MCF 10A (cell line): Measurements from ENCODE around the gene PDK1. TPM values are rescaled to one million over a fixed set of nuclear protein-coding genes. Genes with fewer than 3 reads are reported as not detected.

Experiments used
- BruUV-seq: library from RNA; stranded (reverse); fragments of 400-500 nt; replicated peaks from 2 replicates; lab custom pipeline; 2021; lab: Mats Ljungman, UMichigan
- CTCF ChIA-PET: fragments of 300-600 bp; sonication (Branson Sonifier 250); formaldehyde crosslinking; extraction: SDS; loops from one replicate; lab custom pipeline; 2021; ENCODE audit warnings: antibody characterized with exemption, inconsistent platforms; lab: Yijun Ruan, JAX
- POLR2A ChIA-PET: fragments of 300-600, 350-650 bp; sonication (Branson Sonifier 250); formaldehyde crosslinking; extraction: SDS; loops from one replicate; lab custom pipeline; 2020; ENCODE audit warnings: antibody characterized with exemption, inconsistent platforms; lab: Yijun Ruan, JAX
- DNase-seq: peaks from one replicate; pipeline ENCODE4 v3.0.0-alpha.2; 2018; ENCODE audit not compliant: unreplicated experiment
- H3K27ac Mint-ChIP-seq: one replicate; pipeline ENCODE4 v1.8.0; 2022; ENCODE audit warnings: mild to moderate bottlenecking, low read depth, mixed read lengths; ENCODE audit not compliant: unreplicated experiment
- H3K27me3 Mint-ChIP-seq: one replicate; pipeline ENCODE4 v1.8.0; 2022; ENCODE audit warnings: mixed read lengths; ENCODE audit not compliant: insufficient read depth, unreplicated experiment
- H3K36me3 Mint-ChIP-seq: one replicate; pipeline ENCODE4 v1.8.0; 2022; ENCODE audit warnings: mild to moderate bottlenecking, moderate library complexity, mixed read lengths; ENCODE audit not compliant: insufficient read depth, unreplicated experiment
- H3K4me1 Mint-ChIP-seq: one replicate; pipeline ENCODE4 v1.8.0; 2022; ENCODE audit warnings: mixed read lengths; ENCODE audit not compliant: insufficient read depth, unreplicated experiment
- H3K4me3 Mint-ChIP-seq: one replicate; pipeline ENCODE4 v1.8.0; 2022; ENCODE audit warnings: mild to moderate bottlenecking, moderate library complexity, mixed read lengths; ENCODE audit not compliant: unreplicated experiment
- H3K9me3 Mint-ChIP-seq: one replicate; pipeline ENCODE4 v1.8.0; 2022; ENCODE audit warnings: mixed read lengths; ENCODE audit not compliant: unreplicated experiment
- CTCF ChIP-seq: fragments of 200-600 bp; IDR thresholded peaks from one replicate; pipeline ENCODE4 v1.8.0; 2022; ENCODE audit warnings: antibody characterized with exemption, mild to moderate bottlenecking; ENCODE audit not compliant: unreplicated experiment
- intact Hi-C: fragments of 100-400 bp; cut with micrococcal nuclease; formaldehyde crosslinking; loops from 2 replicates; pipeline ENCODE4 v1.14.1; 2022
- total RNA-seq: library from RNA; stranded (reverse); gene quantifications from 2 replicates; pipeline ENCODE4 v1.2.3, GENCODE V29; 2022

The PDK1 gene
- total RNA-seq, 1 experiment from 2014 or later: 26.5 TPM

- H3K4me3 Mint-ChIP-seq: no peak overlapping the region
These were observed 57.1 kb downstream of the PDK1 start for GRCh38 chr2:172613040-172613439.

GRCh38 chr2:172613615-172614231, 57.8 kb downstream of the PDK1 start:
- Mint-ChIP-seq H3K27me3 (no peaks in the 10 kb centered on the region), H3K27ac (no peak overlapping the region), H3K4me3 (no peak overlapping the region), H3K4me1 (no peaks in the 10 kb centered on the region), H3K9me3 (no peaks in the 10 kb centered on the region), H3K36me3 (peaks cover 23% of the 10 kb centered on the region)
- POLR2A ChIA-PET: interaction anchor here (0.7 to 0.9 kb wide), 2 partner anchors 14 to 80 kb away, joined by 3 read pairs; no protein-coding TSS in a partner anchor
- TF ChIP-seq CTCF: no peak
- no TSS peak for BruUV-seq
- CTCF ChIA-PET: interaction anchor here (0.9 kb wide), 1 partner anchor 97 kb away, joined by 3 read pairs; no protein-coding TSS in a partner anchor
- no peak for DNase-seq
- intact Hi-C loops: no loop called here

More at GRCh38 chr2:172613040-172613439, 57.1 kb downstream of the PDK1 start:
- POLR2A ChIA-PET: interaction anchor here (0.7 to 0.9 kb wide), 2 partner anchors 13 to 81 kb away, joined by 3 read pairs; no protein-coding TSS in a partner anchor
- no peaks in the 10 kb centered on the region for H3K27me3 Mint-ChIP-seq
- no peaks in the 10 kb centered on the region for H3K4me1 Mint-ChIP-seq
- H3K27ac Mint-ChIP-seq: no peak overlapping the region
- TF ChIP-seq CTCF: no peak
- intact Hi-C loops: no loop called here
- peaks cover 29% of the 10 kb centered on the region for H3K36me3 Mint-ChIP-seq
- H3K9me3 Mint-ChIP-seq: no peaks in the 10 kb centered on the region
- no TSS peak for BruUV-seq
- CTCF ChIA-PET: interaction anchor here (0.6 kb wide), 1 partner anchor 56 kb away, joined by 3 read pairs; no protein-coding TSS in a partner anchor
- no peak for DNase-seq

- no peaks in the 10 kb centered on the region for H3K4me1 Mint-ChIP-seq
- no peak for TF ChIP-seq CTCF
These were observed 59.0 kb downstream of the PDK1 start for GRCh38 chr2:172614932-172615331.

GRCh38 chr2:172615727-172616261, 59.9 kb downstream of the PDK1 start:
- Mint-ChIP-seq H3K4me1 (no peaks in the 10 kb centered on the region), H3K27me3 (no peaks in the 10 kb centered on the region), H3K36me3 (peaks cover 13% of the 10 kb centered on the region), H3K4me3 (no peak overlapping the region), H3K27ac (no peak overlapping the region), H3K9me3 (no peaks in the 10 kb centered on the region)
- CTCF ChIA-PET: interaction anchor here (0.6 to 1.0 kb wide), 3 partner anchors 22 to 186 kb away, joined by 3 read pairs; no protein-coding TSS in a partner anchor
- no peak for TF ChIP-seq CTCF
- intact Hi-C loops: no loop called here
- TSS peak; percentile 11 for BruUV-seq
- POLR2A ChIA-PET: no interaction called here
- DNase-seq: no peak

More at GRCh38 chr2:172614932-172615331, 59.0 kb downstream of the PDK1 start:
- DNase-seq: no peak
- no peak overlapping the region for H3K4me3 Mint-ChIP-seq
- no peaks in the 10 kb centered on the region for H3K27me3 Mint-ChIP-seq
- CTCF ChIA-PET: interaction anchor here (0.6 to 1.0 kb wide), 3 partner anchors 21 to 192 kb away, joined by 3 read pairs; no protein-coding TSS in a partner anchor
- POLR2A ChIA-PET: no interaction called here
- BruUV-seq: no TSS peak
- no peak overlapping the region for H3K27ac Mint-ChIP-seq
- intact Hi-C loops: no loop called here
- H3K9me3 Mint-ChIP-seq: no peaks in the 10 kb centered on the region
- peaks cover 18% of the 10 kb centered on the region for H3K36me3 Mint-ChIP-seq
